Measurements from ENCODE around the gene MLLT10.
A peak's percentile ranks its signal among the peaks of the same experiment; 100 is the strongest.

MLLT10 gene

GRCh38 chr10:21533467-21534279 is at the start of gene MLLT10:
Gene MLLT10 (plus strand): TSS chr10:21534232. CDS start chr10:21534645, 413 bp downstream.
- no peaks in the 10 kb centered on the region for H3K27me3 Mint-ChIP-seq
- peak within 1 kb of the TSS; percentile 100 for H3K27ac Mint-ChIP-seq
- intact Hi-C loops (cut with micrococcal nuclease) = loop anchor here (1.0 to 5.0 kb wide), 2 partner anchors 7 to 36 kb away; no protein-coding TSS in a partner anchor

GRCh38 chr10:21487416-21488180 is 46.4 kb upstream of the MLLT10 start:
- no peaks in the 10 kb centered on the region for H3K9me3 Mint-ChIP-seq
- H3K27ac Mint-ChIP-seq = no peak overlapping the region
- peaks cover 9% of the 10 kb centered on the region for H3K4me1 Mint-ChIP-seq (ENCODE audit: low read depth)
- H3K27me3 Mint-ChIP-seq = peaks cover 5% of the 10 kb centered on the region
- H3K36me3 Mint-ChIP-seq (ENCODE audit: low read depth) = no peaks in the 10 kb centered on the region
- H3K4me3 Mint-ChIP-seq = no peak overlapping the region
- intact Hi-C loops (cut with micrococcal nuclease) = no loop called here

More at GRCh38 chr10:21533467-21534279, at the start of gene MLLT10:
- Mint-ChIP-seq H3K4me3 (peak within 1 kb of the TSS; percentile 86), H3K9me3 (no peaks in the 10 kb centered on the region), H3K4me1 (ENCODE audit: low read depth) (peaks cover 24% of the 10 kb centered on the region), H3K36me3 (ENCODE audit: low read depth) (peaks cover 36% of the 10 kb centered on the region)

- H3K4me3 Mint-ChIP-seq = no peak overlapping the region
Measured at GRCh38 chr10:21488246-21488956, 45.6 kb upstream of the MLLT10 start.

DNA sequence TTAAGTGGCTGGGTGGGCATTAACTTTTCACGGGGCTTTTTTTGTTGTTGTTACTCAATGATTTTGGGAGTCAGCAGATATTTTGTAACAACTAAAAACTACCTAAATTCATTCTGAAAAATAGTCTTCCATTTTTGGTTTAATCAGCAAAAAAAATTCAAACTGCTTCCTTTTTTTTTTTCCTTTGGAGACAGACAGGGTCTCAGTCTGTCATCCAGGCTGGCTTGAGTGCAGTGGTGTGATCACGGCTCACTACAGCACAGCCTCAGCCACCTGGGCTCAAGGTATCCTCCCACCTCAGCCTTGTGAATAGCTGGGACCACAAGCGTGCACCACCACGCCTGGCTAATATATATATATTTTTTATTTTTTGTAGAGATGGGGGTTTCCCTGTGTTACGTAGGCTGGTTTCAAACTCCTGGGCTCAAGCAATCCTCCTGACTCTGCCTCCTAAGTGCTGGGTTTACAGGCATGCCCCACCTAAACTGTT is 45.0 kb upstream of the MLLT10 start:
- Mint-ChIP-seq H3K9me3 (no peaks in the 10 kb centered on the region), H3K4me1 (ENCODE audit: low read depth) (peaks cover 13% of the 10 kb centered on the region), H3K27ac (no peak overlapping the region), H3K4me3 (no peak overlapping the region), H3K27me3 (peaks cover 16% of the 10 kb centered on the region), H3K36me3 (ENCODE audit: low read depth) (no peaks in the 10 kb centered on the region)
- intact Hi-C loops (cut with micrococcal nuclease) = no loop called here

More at GRCh38 chr10:21488246-21488956, 45.6 kb upstream of the MLLT10 start:
- H3K36me3 Mint-ChIP-seq (ENCODE audit: low read depth) = no peaks in the 10 kb centered on the region
- no peak overlapping the region for H3K27ac Mint-ChIP-seq
- H3K9me3 Mint-ChIP-seq = no peaks in the 10 kb centered on the region
- intact Hi-C loops (cut with micrococcal nuclease) = no loop called here
- H3K27me3 Mint-ChIP-seq = peaks cover 10% of the 10 kb centered on the region
- H3K4me1 Mint-ChIP-seq (ENCODE audit: low read depth) = peaks cover 9% of the 10 kb centered on the region

GRCh38 chr10:21490028-21490710 is 43.9 kb upstream of the MLLT10 start:
- Mint-ChIP-seq H3K4me3 (no peak overlapping the region), H3K9me3 (no peaks in the 10 kb centered on the region), H3K4me1 (ENCODE audit: low read depth) (peaks cover 20% of the 10 kb centered on the region), H3K27me3 (peaks cover 25% of the 10 kb centered on the region), H3K36me3 (ENCODE audit: low read depth) (no peaks in the 10 kb centered on the region), H3K27ac (no peak overlapping the region)
- intact Hi-C loops (cut with micrococcal nuclease) = loop anchor here (5.0 to 10.0 kb wide), 2 partner anchors 213 to 765 kb away; no protein-coding TSS in a partner anchor

GRCh38 chr10:21490711-21491105 is 43.3 kb upstream of the MLLT10 start:
- Mint-ChIP-seq H3K4me3 (no peak overlapping the region), H3K4me1 (ENCODE audit: low read depth) (peaks cover 25% of the 10 kb centered on the region), H3K27ac (no peak overlapping the region), H3K27me3 (peaks cover 30% of the 10 kb centered on the region), H3K36me3 (ENCODE audit: low read depth) (no peaks in the 10 kb centered on the region), H3K9me3 (no peaks in the 10 kb centered on the region)
- intact Hi-C loops (cut with micrococcal nuclease) = loop anchor here (5.0 to 10.0 kb wide), 2 partner anchors 213 to 764 kb away; no protein-coding TSS in a partner anchor

- intact Hi-C loops (cut with micrococcal nuclease) = loop anchor here (5.0 to 10.0 kb wide), 2 partner anchors 215 to 762 kb away; no protein-coding TSS in a partner anchor
- Mint-ChIP-seq H3K9me3 (no peaks in the 10 kb centered on the region), H3K27me3 (peaks cover 42% of the 10 kb centered on the region), H3K4me3 (no peak overlapping the region), H3K27ac (no peak overlapping the region), H3K4me1 (ENCODE audit: low read depth) (peaks cover 25% of the 10 kb centered on the region), H3K36me3 (ENCODE audit: low read depth) (no peaks in the 10 kb centered on the region)
Measured at GRCh38 chr10:21492421-21492820, 41.6 kb upstream of the MLLT10 start.

GRCh38 chr10:21493784-21494183 is 40.2 kb upstream of the MLLT10 start:
- Mint-ChIP-seq H3K4me3 (peak overlapping the region; percentile 81), H3K27ac (no peak overlapping the region), H3K27me3 (peaks cover 55% of the 10 kb centered on the region), H3K9me3 (no peaks in the 10 kb centered on the region), H3K36me3 (ENCODE audit: low read depth) (no peaks in the 10 kb centered on the region), H3K4me1 (ENCODE audit: low read depth) (peaks cover 20% of the 10 kb centered on the region)
- intact Hi-C loops (cut with micrococcal nuclease) = loop anchor here (2.0 to 10.0 kb wide), 3 partner anchors 181 to 761 kb away; no protein-coding TSS in a partner anchor

DNA sequence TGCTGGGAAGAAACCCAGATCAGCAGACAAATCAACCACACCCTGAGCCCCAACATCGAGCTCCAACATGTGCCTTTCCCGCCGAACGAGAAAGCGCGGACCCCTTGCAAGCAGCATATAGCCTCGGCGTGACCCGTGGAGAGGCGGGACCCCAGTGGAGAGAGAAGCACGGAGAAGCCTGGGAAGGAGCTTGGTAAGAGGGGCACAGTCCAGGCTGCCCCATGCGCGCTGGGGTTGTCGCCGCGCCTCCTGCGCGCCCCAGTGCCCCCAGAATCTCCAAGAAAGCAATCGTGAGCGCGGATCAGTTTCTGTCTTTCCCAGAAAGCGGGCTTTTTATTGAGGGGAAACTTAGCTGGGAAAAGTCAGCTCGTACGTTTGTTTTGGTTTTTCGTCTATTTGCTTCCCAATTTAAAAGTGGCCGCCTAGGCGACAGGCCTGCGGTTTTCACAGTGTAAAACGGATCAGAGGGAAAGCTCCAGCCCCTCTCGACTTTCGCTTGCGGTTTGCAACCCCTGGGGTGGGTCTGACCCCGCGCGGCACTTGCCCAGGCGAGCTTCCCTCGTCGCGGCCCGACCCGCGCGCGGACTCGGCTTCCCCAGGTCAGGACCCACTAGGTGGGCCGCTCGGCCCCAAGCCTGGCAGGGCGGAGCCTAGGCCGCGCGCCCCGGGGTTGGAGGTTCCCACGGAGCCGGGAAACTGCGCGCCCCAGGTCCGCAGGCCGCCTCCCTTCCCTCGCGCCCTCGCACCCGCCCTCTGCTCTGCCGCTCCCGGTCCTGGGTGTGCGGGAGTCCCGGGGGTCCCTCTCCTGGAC is 39.6 kb upstream of the MLLT10 start:
- no peak overlapping the region for H3K27ac Mint-ChIP-seq
- H3K9me3 Mint-ChIP-seq = no peaks in the 10 kb centered on the region
- intact Hi-C loops (cut with micrococcal nuclease) = loop anchor here (2.0 to 10.0 kb wide), 7 partner anchors 38 to 760 kb away; partner anchors contain the start of gene MLLT10
- H3K27me3 Mint-ChIP-seq = peaks cover 62% of the 10 kb centered on the region
- no peaks in the 10 kb centered on the region for H3K36me3 Mint-ChIP-seq (ENCODE audit: low read depth)
- peaks cover 20% of the 10 kb centered on the region for H3K4me1 Mint-ChIP-seq (ENCODE audit: low read depth)
- H3K4me3 Mint-ChIP-seq = peak overlapping the region; percentile 81

DNA sequence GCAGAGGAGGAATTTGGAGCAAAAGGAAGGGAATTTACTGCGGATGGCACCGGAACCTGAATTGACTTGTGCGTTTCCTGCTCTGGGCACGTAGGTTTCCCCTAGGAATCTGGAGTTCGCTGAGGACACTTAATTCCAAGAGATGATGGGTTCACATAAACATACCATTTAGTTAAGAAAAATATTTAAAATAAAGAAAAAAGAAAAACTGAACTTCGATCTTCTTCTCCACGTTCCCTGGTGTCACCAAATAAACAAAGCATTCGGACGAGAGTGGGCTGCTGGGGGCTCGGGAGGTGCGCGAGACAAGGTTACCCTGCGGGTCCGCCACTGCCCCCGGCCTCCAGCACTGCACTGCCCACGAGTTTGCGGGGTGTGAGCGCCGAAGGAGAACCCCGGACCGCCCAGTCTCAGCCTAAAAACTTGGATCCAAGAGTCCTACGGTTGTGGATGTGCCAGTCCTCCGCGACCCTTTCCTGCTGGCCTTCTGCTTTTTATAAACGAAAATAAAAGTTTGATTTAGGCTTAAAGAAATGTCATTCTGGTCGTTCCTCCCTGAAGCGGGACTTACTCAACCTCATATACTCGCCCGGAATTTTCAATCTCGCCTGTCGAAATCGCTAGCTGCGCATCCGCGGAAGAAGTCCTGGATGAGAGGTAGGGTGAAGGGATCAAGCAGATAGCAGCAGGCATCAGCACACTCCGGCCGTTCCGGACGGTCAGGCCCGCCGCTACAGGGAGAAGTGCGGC is 38.9 kb upstream of the MLLT10 start:
- Mint-ChIP-seq H3K4me1 (ENCODE audit: low read depth) (peaks cover 28% of the 10 kb centered on the region), H3K27ac (no peak overlapping the region), H3K9me3 (no peaks in the 10 kb centered on the region), H3K27me3 (peaks cover 69% of the 10 kb centered on the region), H3K4me3 (peak overlapping the region; percentile 81), H3K36me3 (ENCODE audit: low read depth) (no peaks in the 10 kb centered on the region)
- intact Hi-C loops (cut with micrococcal nuclease) = loop anchor here (2.0 to 10.0 kb wide), 6 partner anchors 37 to 760 kb away; partner anchors contain the start of gene MLLT10

DNA sequence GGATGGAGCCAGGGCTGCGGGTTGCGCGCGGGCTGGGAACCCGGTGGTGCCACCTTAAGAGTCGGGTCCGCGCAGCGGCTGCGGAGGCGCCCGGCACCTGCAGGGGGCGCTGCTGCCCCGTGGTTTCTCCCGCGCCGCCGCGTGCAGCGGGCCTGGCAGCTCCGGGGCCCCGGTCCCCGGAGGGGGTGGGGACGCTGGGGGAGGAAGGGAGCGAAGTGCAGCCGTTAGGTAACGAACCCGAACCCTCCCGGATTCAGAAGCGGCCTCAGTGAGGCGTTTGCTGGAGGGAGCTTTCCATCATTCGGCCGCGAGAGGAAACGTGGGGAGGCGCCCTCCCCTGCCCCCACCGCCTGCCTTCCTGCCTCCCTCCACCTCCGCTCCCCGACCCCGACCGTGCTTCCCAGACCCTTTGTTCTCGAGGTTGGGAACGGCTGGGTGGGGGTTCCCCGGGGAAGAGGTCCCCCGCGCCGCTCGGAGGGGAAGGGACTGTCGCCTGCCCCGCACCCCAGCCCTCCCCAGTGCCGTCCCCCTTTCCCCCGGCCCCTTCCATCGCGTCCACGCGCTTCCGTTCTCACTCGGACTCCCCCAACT is 38.2 kb upstream of the MLLT10 start:
- H3K4me3 Mint-ChIP-seq = peak overlapping the region; percentile 81
- no peaks in the 10 kb centered on the region for H3K9me3 Mint-ChIP-seq
- H3K36me3 Mint-ChIP-seq (ENCODE audit: low read depth) = no peaks in the 10 kb centered on the region
- intact Hi-C loops (cut with micrococcal nuclease) = loop anchor here (2.0 to 10.0 kb wide), 6 partner anchors 36 to 759 kb away; partner anchors contain the start of gene MLLT10
- H3K27ac Mint-ChIP-seq = no peak overlapping the region
- H3K4me1 Mint-ChIP-seq (ENCODE audit: low read depth) = peaks cover 30% of the 10 kb centered on the region
- peaks cover 76% of the 10 kb centered on the region for H3K27me3 Mint-ChIP-seq
